Diencephalon (tissue), 1 donor: ENCODE data around the gene OR5H15. TPM values are rescaled to one million over a fixed set of nuclear protein-coding genes. Genes with fewer than 3 reads are reported as not detected.

Source experiments
- total RNA-seq: library from RNA; depleted of rRNA; stranded (reverse); fragments of >200 nt; gene quantifications from one replicate; pipeline ENCODE4 v1.2.3, GENCODE V29; 2014

OR5H15 gene
- total RNA-seq, result not detected

GRCh38 chr3:98166396-98166795 lies at the start of gene OR5H15:
OR5H15 (plus strand) TSS chr3:98166696; CDS start chr3:98168700, 2,004 bp downstream.

DNA sequence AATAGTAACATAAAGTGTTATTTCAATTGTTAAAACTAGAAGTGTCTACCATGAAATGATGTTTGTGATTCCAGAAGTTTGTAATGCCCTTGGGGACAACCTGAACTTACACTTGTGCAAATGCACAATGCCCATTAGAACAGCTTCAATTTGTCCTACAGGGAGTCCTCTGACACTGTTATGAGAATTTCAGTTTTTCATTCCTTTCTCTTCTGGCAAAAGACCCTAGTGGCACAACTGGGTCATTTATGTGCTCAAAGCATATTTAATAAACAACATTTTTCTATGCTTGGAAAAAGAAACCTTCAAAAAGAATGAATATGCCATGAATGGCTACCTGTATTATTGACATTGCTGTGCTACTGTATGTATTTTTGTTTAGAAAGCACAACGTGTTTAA lies 36.1 kb upstream of the OR5H15 start, which contains the start of gene OR5H1:
TSS of gene OR5H1 (plus strand) at position 301 of the 400 bp plus-strand sequence. CDS start 1,977 bp downstream, outside the sequence.

GRCh38 chr3:98147179-98147578 lies 19.3 kb upstream of the OR5H15 start, which contains the start of gene OR5H14:
OR5H14 (plus strand) TSS chr3:98147479; CDS start chr3:98149386, 1,907 bp downstream.

Other genes starting within 250 kb of the OR5H15 start
- 27.7 TPM for gene RIOX2, start 194.3 kb upstream of the OR5H15 start, total RNA-seq
- gene GABRR3, start 131.4 kb upstream of the OR5H15 start, total RNA-seq, result not detected
- gene OR5AC2, start 79.5 kb upstream of the OR5H15 start, total RNA-seq, result not detected
- not detected for gene OR5H1, start 36.0 kb upstream of the OR5H15 start, total RNA-seq
- not detected for gene OR5H14, start 19.2 kb upstream of the OR5H15 start, total RNA-seq
- gene OR5H6, start 97.5 kb downstream of the OR5H15 start, total RNA-seq, result not detected
- gene OR5H2, start 115.8 kb downstream of the OR5H15 start, total RNA-seq, result not detected
- gene OR5K4, start 187.2 kb downstream of the OR5H15 start, total RNA-seq, result not detected
- gene OR5K3, start 224.0 kb downstream of the OR5H15 start, total RNA-seq, result not detected